PC-3 (cell line): ENCODE data around the gene KRTAP4-12.
"Not testable (repeated sequence)": the region's sequence is repeated elsewhere in the genome, so short reads cannot be mapped to it uniquely, and the experiment has no call there.

Source experiments
- CTCF ChIP-seq: fragments of 300-600 bp; sonication (generic); conservative IDR thresholded peaks from 2 replicates; pipeline ENCODE4 v1.5.1; 2017; ENCODE audit warnings: antibody characterized with exemption, low read depth, mild to moderate bottlenecking, low read length
- EZH2 ChIP-seq: fragments of 300-600 bp; sonication (generic); IDR thresholded peaks from one replicate; pipeline ENCODE4 v1.6.1; 2017; ENCODE audit warnings: antibody characterized with exemption, mild to moderate bottlenecking, low read length; ENCODE audit not compliant: unreplicated experiment
- EZH2phosphoT487 ChIP-seq: fragments of 300-600 bp; sonication (generic); IDR thresholded peaks from 2 replicates; pipeline ENCODE4 v1.6.1; 2018; ENCODE audit warnings: mild to moderate bottlenecking, antibody characterized with exemption, low read length, borderline replicate concordance

GRCh38 chr17:41123991-41124371, at the start of gene KRTAP4-12:
- TF ChIP-seq CTCF, EZH2phosphoT487, EZH2: not testable (repeated sequence)
